Epithelial cell of esophagus (primary cell): ENCODE results near the gene NFIA.

ENCODE experiments used
- DNase-seq: peaks from one replicate; pipeline ENCODE4 v3.0.0; 2010; ENCODE audit warnings: low read depth
- H3K4me3 ChIP-seq: 2 replicates; pipeline ENCODE4 v1.5.1; 2011; ENCODE audit warnings: mild to moderate bottlenecking, low read length, control low read depth
- TF ChIP-seq, protein P1 (sequence below): IDR thresholded peaks from 2 replicates; pipeline ENCODE4 v1.5.1; 2011; ENCODE audit warnings: low read depth, mild to moderate bottlenecking, low read length, control low read depth, inconsistent platforms; ENCODE audit not compliant: insufficient read depth; ENCODE audit errors: missing control alignments

The NFIA gene

GRCh38 chr1:61397495-61397894 lies 315.1 kb downstream of the NFIA start:
- no peak overlapping the region for H3K4me3 ChIP-seq
- DNase-seq, result no peak
- TF ChIP-seq, protein P1, sequence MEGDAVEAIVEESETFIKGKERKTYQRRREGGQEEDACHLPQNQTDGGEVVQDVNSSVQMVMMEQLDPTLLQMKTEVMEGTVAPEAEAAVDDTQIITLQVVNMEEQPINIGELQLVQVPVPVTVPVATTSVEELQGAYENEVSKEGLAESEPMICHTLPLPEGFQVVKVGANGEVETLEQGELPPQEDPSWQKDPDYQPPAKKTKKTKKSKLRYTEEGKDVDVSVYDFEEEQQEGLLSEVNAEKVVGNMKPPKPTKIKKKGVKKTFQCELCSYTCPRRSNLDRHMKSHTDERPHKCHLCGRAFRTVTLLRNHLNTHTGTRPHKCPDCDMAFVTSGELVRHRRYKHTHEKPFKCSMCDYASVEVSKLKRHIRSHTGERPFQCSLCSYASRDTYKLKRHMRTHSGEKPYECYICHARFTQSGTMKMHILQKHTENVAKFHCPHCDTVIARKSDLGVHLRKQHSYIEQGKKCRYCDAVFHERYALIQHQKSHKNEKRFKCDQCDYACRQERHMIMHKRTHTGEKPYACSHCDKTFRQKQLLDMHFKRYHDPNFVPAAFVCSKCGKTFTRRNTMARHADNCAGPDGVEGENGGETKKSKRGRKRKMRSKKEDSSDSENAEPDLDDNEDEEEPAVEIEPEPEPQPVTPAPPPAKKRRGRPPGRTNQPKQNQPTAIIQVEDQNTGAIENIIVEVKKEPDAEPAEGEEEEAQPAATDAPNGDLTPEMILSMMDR, result no peak

GRCh38 chr1:61397935-61398334 lies 315.6 kb downstream of the NFIA start:
- no peak overlapping the region for H3K4me3 ChIP-seq
- TF ChIP-seq, protein P1, result no peak
- no peak for DNase-seq

- no peak overlapping the region for H3K4me3 ChIP-seq
- peak; percentile 2 for DNase-seq
- TF ChIP-seq, protein P1, result no peak
Measured at GRCh38 chr1:61399199-61399598, 316.8 kb downstream of the NFIA start.

GRCh38 chr1:61400131-61400770 lies 317.9 kb downstream of the NFIA start:
- TF ChIP-seq, protein P1, result no peak
- no peak overlapping the region for H3K4me3 ChIP-seq
- DNase-seq, result peak; percentile 4

DNA sequence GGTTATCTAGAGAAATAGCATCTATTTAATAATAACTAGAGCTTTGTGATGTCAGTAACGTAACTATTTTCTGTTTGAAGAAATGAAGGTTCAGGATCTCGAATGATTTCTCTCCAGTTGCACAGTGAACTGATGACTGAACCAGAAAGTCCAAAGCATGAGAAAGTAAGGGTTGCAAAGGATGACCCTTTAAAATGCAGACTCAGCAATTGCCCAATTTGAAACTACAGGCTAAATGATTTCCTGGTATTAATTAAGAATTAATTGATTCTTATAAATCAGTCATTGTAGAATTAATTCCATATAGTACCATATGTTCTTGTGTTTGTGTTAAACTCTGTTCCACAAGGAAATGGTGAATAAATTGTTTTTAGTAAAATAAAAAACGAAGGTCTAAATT lies 318.6 kb downstream of the NFIA start:
- TF ChIP-seq, protein P1, result no peak
- no peak overlapping the region for H3K4me3 ChIP-seq
- no peak for DNase-seq

- peak; percentile 4 for DNase-seq
- no peak overlapping the region for H3K4me3 ChIP-seq
- TF ChIP-seq, protein P1, result no peak
Measured at GRCh38 chr1:61403679-61404596, 321.6 kb downstream of the NFIA start.
